22Rv1 (cell line): ENCODE measurements around the gene PRRG2.
"Not testable (repeated sequence)": the region's sequence is repeated elsewhere in the genome, so short reads cannot be mapped to it uniquely, and the experiment has no call there.

Experiments
- ZFX ChIP-seq: fragments of 450-650 bp; IDR thresholded peaks from 2 replicates; pipeline ENCODE4 v1.6.1; 2017; ENCODE audit warnings: antibody characterized with exemption, borderline replicate concordance
- TF ChIP-seq, protein P1 (sequence below): fragments of 450-650 bp; IDR thresholded peaks from 2 replicates; pipeline ENCODE4 v1.5.1; 2017; ENCODE audit warnings: mild to moderate bottlenecking

- TF ChIP-seq, protein P1, sequence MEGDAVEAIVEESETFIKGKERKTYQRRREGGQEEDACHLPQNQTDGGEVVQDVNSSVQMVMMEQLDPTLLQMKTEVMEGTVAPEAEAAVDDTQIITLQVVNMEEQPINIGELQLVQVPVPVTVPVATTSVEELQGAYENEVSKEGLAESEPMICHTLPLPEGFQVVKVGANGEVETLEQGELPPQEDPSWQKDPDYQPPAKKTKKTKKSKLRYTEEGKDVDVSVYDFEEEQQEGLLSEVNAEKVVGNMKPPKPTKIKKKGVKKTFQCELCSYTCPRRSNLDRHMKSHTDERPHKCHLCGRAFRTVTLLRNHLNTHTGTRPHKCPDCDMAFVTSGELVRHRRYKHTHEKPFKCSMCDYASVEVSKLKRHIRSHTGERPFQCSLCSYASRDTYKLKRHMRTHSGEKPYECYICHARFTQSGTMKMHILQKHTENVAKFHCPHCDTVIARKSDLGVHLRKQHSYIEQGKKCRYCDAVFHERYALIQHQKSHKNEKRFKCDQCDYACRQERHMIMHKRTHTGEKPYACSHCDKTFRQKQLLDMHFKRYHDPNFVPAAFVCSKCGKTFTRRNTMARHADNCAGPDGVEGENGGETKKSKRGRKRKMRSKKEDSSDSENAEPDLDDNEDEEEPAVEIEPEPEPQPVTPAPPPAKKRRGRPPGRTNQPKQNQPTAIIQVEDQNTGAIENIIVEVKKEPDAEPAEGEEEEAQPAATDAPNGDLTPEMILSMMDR = not testable (repeated sequence)
- TF ChIP-seq ZFX = not testable (repeated sequence)
Observed at GRCh38 chr19:49617860-49618259, 36.7 kb downstream of the PRRG2 start.
